CD1c-positive myeloid dendritic cell (primary cell): Measurements from ENCODE around the gene SUN1.

Experiments
- DNase-seq: peaks from one replicate; pipeline ENCODE4 v3.0.0-alpha.2; 2016; ENCODE audit errors: extremely low spot score

Gene SUN1

GRCh38 chr7:889391-889790 is 57.1 kb downstream of the SUN1 start:
- DNase-seq = no peak

- DNase-seq = no peak
These were observed 58.6 kb downstream of the SUN1 start for GRCh38 chr7:890868-891267.

- DNase-seq = no peak
These were observed 59.0 kb downstream of the SUN1 start for GRCh38 chr7:891291-891690.

GRCh38 chr7:891805-892204 is 59.5 kb downstream of the SUN1 start:
- no peak for DNase-seq

- no peak for DNase-seq
These were observed 60.6 kb downstream of the SUN1 start for GRCh38 chr7:892648-893593.

- no peak for DNase-seq
These were observed 61.4 kb downstream of the SUN1 start for GRCh38 chr7:893686-894085.

- DNase-seq = no peak
These were observed 62.0 kb downstream of the SUN1 start for GRCh38 chr7:894164-894867.

- no peak for DNase-seq
These were observed 62.7 kb downstream of the SUN1 start for GRCh38 chr7:894927-895450.

- DNase-seq = no peak
These were observed 63.3 kb downstream of the SUN1 start for GRCh38 chr7:895451-896052.

- no peak for DNase-seq
These were observed 64.2 kb downstream of the SUN1 start for GRCh38 chr7:896346-897075.

- no peak for DNase-seq
These were observed 64.8 kb downstream of the SUN1 start for GRCh38 chr7:897086-897485.

GRCh38 chr7:897771-898376 is 65.6 kb downstream of the SUN1 start:
- DNase-seq = no peak

- DNase-seq = no peak
These were observed 66.2 kb downstream of the SUN1 start for GRCh38 chr7:898460-898854.

GRCh38 chr7:898855-899681 is 66.8 kb downstream of the SUN1 start:
- no peak for DNase-seq

- DNase-seq = no peak
These were observed 67.5 kb downstream of the SUN1 start for GRCh38 chr7:899806-900205.

- DNase-seq = no peak
These were observed 68.2 kb downstream of the SUN1 start for GRCh38 chr7:900331-901040.

- DNase-seq = no peak
These were observed 68.7 kb downstream of the SUN1 start for GRCh38 chr7:901041-901387.

GRCh38 chr7:901388-902154 is 69.3 kb downstream of the SUN1 start:
- DNase-seq = peak; percentile 89

- DNase-seq = no peak
These were observed 70.7 kb downstream of the SUN1 start for GRCh38 chr7:902996-903395.
